Fibroblast of lung (primary cell): ENCODE results near the gene SCN5A. TPM values are rescaled to one million over a fixed set of nuclear protein-coding genes. Genes with fewer than 3 reads are reported as not detected.

Experiments
- DNase-seq, 2 donors: peaks; one replicate each; pipeline versions ENCODE4 v3.0.0 to v3.0.0-alpha.2; 2010; ENCODE audit warnings: low read depth in 2 of 2
- H2AFZ ChIP-seq: 2 replicates; pipeline ENCODE4 v1.5.1; 2012; ENCODE audit warnings: low read length, control low read depth, inconsistent platforms
- H3K27ac ChIP-seq: 2 replicates; pipeline ENCODE4 v1.5.1; 2011; ENCODE audit warnings: low read length, control low read depth; ENCODE audit not compliant: insufficient read depth
- H3K27me3 ChIP-seq: 2 replicates; pipeline ENCODE4 v1.5.1; 2011; ENCODE audit warnings: mild to moderate bottlenecking, low read length; ENCODE audit not compliant: control insufficient read depth, insufficient read depth
- H3K36me3 ChIP-seq: 2 replicates; pipeline ENCODE4 v1.5.1; 2011; ENCODE audit warnings: low read length; ENCODE audit not compliant: control insufficient read depth, insufficient read depth
- H3K4me1 ChIP-seq: 2 replicates; pipeline ENCODE4 v1.5.1; 2011; ENCODE audit warnings: low read length; ENCODE audit not compliant: control insufficient read depth, insufficient read depth; ENCODE audit errors: extremely low read depth
- H3K4me2 ChIP-seq: 2 replicates; pipeline ENCODE4 v1.5.1; 2011; ENCODE audit warnings: low read length, control low read depth; ENCODE audit not compliant: insufficient read depth; ENCODE audit errors: extremely low read depth
- H3K4me3 ChIP-seq, 4 experiments: fragments of 200-600 bp in 1 of 4; sonication (generic) in 1 of 4; replicated peaks in 1 of 4; 2 replicates each; pipeline ENCODE4 v1.5.1; 2011 to 2016; ENCODE audit warnings: low read length in 4 of 4, low read depth in 3 of 4, mild to moderate bottlenecking in 3 of 4, control low read depth in 2 of 4, inconsistent platforms in 1 of 4, mixed read lengths in 1 of 4; ENCODE audit not compliant: insufficient read depth in 1 of 4; ENCODE audit errors: control extremely low read depth in 1 of 4
- H3K79me2 ChIP-seq: 2 replicates; pipeline ENCODE4 v1.5.1; 2012; ENCODE audit warnings: mild to moderate bottlenecking, low read length, inconsistent platforms; ENCODE audit not compliant: control insufficient read depth, insufficient read depth
- H3K9ac ChIP-seq: 2 replicates; pipeline ENCODE4 v1.5.1; 2011; ENCODE audit warnings: mild to moderate bottlenecking, low read length, control low read depth; ENCODE audit not compliant: insufficient read depth
- H3K9me3 ChIP-seq: 2 replicates; pipeline ENCODE4 v1.5.1; 2012; ENCODE audit warnings: low read depth, low read length; ENCODE audit not compliant: control insufficient read depth, insufficient read depth
- H4K20me1 ChIP-seq: 2 replicates; pipeline ENCODE4 v1.5.1; 2011; ENCODE audit warnings: low read length; ENCODE audit not compliant: control insufficient read depth, insufficient read depth; ENCODE audit errors: extremely low read depth
- EZH2 ChIP-seq: IDR thresholded peaks from 2 replicates; pipeline ENCODE4 v1.5.1; 2012; ENCODE audit warnings: low read length, control low read depth, mild to moderate bottlenecking; ENCODE audit errors: missing control alignments
- polyA plus RNA-seq, 2 donors: library from polyadenylated mRNA; depleted of rRNA in 1 of 2; stranded (reverse) in 1 of 2; unstranded in 1 of 2; fragments of >200 nt; gene quantifications; 2 replicates each; pipeline ENCODE4 v1.2.1, GENCODE V29; 2011 to 2012; ENCODE audit warnings: missing spikeins in 1 of 2
- total RNA-seq: library from RNA; depleted of rRNA; stranded (reverse); fragments of >200 nt; gene quantifications from 2 replicates; pipeline ENCODE4 v1.2.1, GENCODE V29; 2014
- TF ChIP-seq, protein P1 (sequence below), 2 donors: IDR thresholded peaks in 1 of 2; conservative IDR thresholded peaks in 1 of 2; 1 replicate in 1 of 2; 2 replicates in 1 of 2; pipeline ENCODE4 v1.5.1; 2011 to 2012; ENCODE audit warnings: low read length in 2 of 2, control low read depth in 1 of 2, inconsistent platforms in 1 of 2, low read depth in 1 of 2, mild to moderate bottlenecking in 1 of 2

The SCN5A gene
- total and polyA plus RNA-seq, 2 donors (not counting 1 experiment from before 2014, with no cell fraction given) = 0.27 to 0.50 TPM

DNA sequence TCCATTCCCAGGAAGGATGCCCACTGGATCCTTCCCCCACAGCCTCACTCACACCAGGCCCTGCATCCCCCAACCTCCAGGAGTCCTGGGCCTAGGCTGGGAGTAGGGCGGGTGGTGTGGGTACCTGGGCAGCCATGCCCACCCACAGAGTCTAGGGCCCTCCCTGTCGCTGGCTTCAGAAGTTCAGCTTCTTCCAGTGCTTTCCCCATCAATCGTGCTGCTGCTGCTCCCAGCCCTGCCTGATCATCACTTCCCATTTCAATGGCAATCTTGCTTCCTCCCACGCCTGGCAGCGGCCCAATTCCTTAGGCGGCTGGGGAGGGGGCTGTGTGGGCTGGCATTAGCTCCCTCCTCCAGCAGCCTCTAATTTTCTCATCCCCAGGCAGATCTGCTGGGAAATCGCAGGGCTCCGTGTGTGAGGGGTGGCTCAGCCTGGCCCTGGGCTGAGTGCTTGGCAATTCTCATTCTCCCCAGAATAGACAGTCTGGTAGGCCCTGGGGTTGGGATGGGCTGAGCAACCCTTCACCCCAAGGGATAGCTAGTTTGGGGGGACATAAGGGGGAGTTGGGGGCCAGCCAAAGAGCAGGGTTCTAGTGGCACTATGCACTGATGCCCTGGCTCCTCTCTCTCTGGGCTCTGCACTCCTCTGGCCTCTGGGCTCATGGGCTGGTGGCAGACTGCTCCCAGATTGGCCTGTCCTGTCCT is 66.4 kb downstream of the SCN5A start:
- Histone ChIP-seq H3K9me3 (no peaks in the 10 kb centered on the region), H3K4me2 (no peak overlapping the region), H3K27me3 (no peaks in the 10 kb centered on the region), H2AFZ (no peak overlapping the region), H4K20me1 (no peaks in the 10 kb centered on the region), H3K36me3 (no peaks in the 10 kb centered on the region), H3K27ac (no peak overlapping the region), H3K4me1 (no peaks in the 10 kb centered on the region), H3K4me3 (no peak overlapping the region), H3K9ac (no peak overlapping the region), H3K79me2 (no peaks in the 10 kb centered on the region)
- no peak for TF ChIP-seq EZH2
- TF ChIP-seq, protein P1, sequence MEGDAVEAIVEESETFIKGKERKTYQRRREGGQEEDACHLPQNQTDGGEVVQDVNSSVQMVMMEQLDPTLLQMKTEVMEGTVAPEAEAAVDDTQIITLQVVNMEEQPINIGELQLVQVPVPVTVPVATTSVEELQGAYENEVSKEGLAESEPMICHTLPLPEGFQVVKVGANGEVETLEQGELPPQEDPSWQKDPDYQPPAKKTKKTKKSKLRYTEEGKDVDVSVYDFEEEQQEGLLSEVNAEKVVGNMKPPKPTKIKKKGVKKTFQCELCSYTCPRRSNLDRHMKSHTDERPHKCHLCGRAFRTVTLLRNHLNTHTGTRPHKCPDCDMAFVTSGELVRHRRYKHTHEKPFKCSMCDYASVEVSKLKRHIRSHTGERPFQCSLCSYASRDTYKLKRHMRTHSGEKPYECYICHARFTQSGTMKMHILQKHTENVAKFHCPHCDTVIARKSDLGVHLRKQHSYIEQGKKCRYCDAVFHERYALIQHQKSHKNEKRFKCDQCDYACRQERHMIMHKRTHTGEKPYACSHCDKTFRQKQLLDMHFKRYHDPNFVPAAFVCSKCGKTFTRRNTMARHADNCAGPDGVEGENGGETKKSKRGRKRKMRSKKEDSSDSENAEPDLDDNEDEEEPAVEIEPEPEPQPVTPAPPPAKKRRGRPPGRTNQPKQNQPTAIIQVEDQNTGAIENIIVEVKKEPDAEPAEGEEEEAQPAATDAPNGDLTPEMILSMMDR (conservative IDR thresholded peaks at IDR 0.05 in 1 of 2, IDR thresholded peaks at IDR 0.05 in 1 of 2; ENCODE audit: low read depth in 1 of 2, low read length in 2 of 2) = no peak
- DNase-seq = no peak

DNA sequence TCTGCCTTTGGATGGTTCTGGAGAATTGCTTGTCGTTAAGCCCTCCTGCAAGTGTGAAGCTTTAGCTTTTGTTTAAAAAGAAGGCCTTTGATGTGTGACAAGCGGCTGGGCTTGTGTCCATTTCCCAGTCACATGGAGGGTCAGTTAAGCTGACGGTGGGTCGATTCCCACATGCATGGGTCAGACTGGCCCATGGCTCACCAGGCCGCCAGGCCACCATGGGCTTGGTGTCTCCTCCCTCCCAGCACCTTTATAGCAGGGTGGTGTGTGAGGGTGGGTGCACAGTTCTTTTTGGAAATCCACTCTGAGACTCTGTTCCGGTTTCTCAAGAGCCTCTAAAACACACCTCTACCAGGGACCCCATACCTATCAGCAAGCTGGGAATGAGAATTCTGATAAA is 67.2 kb downstream of the SCN5A start:
- DNase-seq = no peak
- no peak overlapping the region for H3K27ac ChIP-seq
- TF ChIP-seq, protein P1 (conservative IDR thresholded peaks at IDR 0.05 in 1 of 2, IDR thresholded peaks at IDR 0.05 in 1 of 2; ENCODE audit: low read depth in 1 of 2, low read length in 2 of 2) = no peak
- no peak for TF ChIP-seq EZH2
- H3K9ac ChIP-seq = no peak overlapping the region
- no peaks in the 10 kb centered on the region for H3K36me3 ChIP-seq
- H3K4me1 ChIP-seq = no peaks in the 10 kb centered on the region
- no peak overlapping the region for H3K4me2 ChIP-seq
- no peaks in the 10 kb centered on the region for H3K27me3 ChIP-seq
- no peaks in the 10 kb centered on the region for H4K20me1 ChIP-seq
- H3K4me3 ChIP-seq = no peak overlapping the region
- H3K79me2 ChIP-seq = no peaks in the 10 kb centered on the region
- no peaks in the 10 kb centered on the region for H3K9me3 ChIP-seq
- H2AFZ ChIP-seq = no peak overlapping the region

DNA sequence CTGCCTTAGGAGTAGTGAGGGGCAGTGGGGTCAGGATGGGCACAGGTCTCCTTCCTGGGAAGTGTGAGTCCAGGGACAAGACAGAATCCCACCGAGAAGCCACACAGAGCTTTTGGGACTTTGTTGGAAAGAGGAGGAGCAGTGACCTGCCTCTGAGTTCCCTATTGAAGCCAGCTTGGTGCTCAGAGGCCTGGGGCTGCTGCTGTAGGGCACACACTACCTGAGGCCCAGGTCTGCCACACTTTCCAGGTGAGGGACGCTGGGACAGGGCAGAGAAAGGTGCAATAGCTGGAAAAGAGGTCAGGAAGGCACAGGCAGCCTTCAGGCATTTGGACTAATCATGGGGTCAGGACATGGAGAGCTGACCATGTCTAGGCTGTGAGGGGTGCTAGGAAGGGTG is 67.7 kb downstream of the SCN5A start:
- no peak overlapping the region for H2AFZ ChIP-seq
- DNase-seq = no peak

More for the DNA sequence above, 67.7 kb downstream of the SCN5A start:
- H3K4me1 ChIP-seq = no peaks in the 10 kb centered on the region
- no peak overlapping the region for H3K9ac ChIP-seq
- H3K4me2 ChIP-seq = no peak overlapping the region
- no peak overlapping the region for H3K4me3 ChIP-seq
- no peak overlapping the region for H3K27ac ChIP-seq
- H3K9me3 ChIP-seq = no peaks in the 10 kb centered on the region
- no peaks in the 10 kb centered on the region for H3K79me2 ChIP-seq
- H3K36me3 ChIP-seq = no peaks in the 10 kb centered on the region
- H3K27me3 ChIP-seq = no peaks in the 10 kb centered on the region
- TF ChIP-seq, protein P1 (conservative IDR thresholded peaks at IDR 0.05 in 1 of 2, IDR thresholded peaks at IDR 0.05 in 1 of 2; ENCODE audit: low read depth in 1 of 2, low read length in 2 of 2) = no peak
- TF ChIP-seq EZH2 = no peak
- no peaks in the 10 kb centered on the region for H4K20me1 ChIP-seq
